Activated B cell treated with CpG ODN at 0.5 μM for 24 hours (primary cell): ENCODE measurements around the gene CD79A. TPM values are rescaled to one million over a fixed set of nuclear protein-coding genes. Genes with fewer than 3 reads are reported as not detected.

Source experiments
- ATAC-seq: fragments of 200-7000 bp; cut with Tn5 transposase; one replicate; pipeline ENCODE4 v1.10.0; 2021; ENCODE audit warnings: low read depth, mild to moderate bottlenecking, moderate library complexity
- CTCF ChIA-PET: fragments of 350-600 bp; sonication (Branson Sonifier 250); formaldehyde crosslinking; loops from one replicate; lab custom pipeline; 2021; ENCODE audit warnings: antibody characterized with exemption; lab: Charles Lee
- POLR2A ChIA-PET: fragments of 350-600 bp; sonication (Branson Sonifier 250); formaldehyde crosslinking; loops from one replicate; lab custom pipeline; 2021; ENCODE audit warnings: antibody characterized with exemption; lab: Charles Lee
- DNase-seq: peaks from one replicate; pipeline ENCODE4 v3.0.0; 2022
- H3K27ac Mint-ChIP-seq: one replicate; pipeline ENCODE4 v1.8.0; 2020; ENCODE audit warnings: mixed read lengths
- H3K27me3 Mint-ChIP-seq: one replicate; pipeline ENCODE4 v1.8.0; 2021; ENCODE audit warnings: mixed read lengths
- H3K36me3 Mint-ChIP-seq: one replicate; pipeline ENCODE4 v1.8.0; 2021; ENCODE audit warnings: low read depth, mixed read lengths
- H3K4me1 Mint-ChIP-seq: one replicate; pipeline ENCODE4 v1.8.0; 2021; ENCODE audit warnings: mixed read lengths
- H3K4me3 Mint-ChIP-seq: one replicate; pipeline ENCODE4 v1.8.0; 2020; ENCODE audit warnings: mild to moderate bottlenecking, mixed read lengths
- H3K9me3 Mint-ChIP-seq: one replicate; pipeline ENCODE4 v1.8.0; 2020; ENCODE audit warnings: mixed read lengths
- CTCF ChIP-seq: fragments of 200-600 bp; IDR thresholded peaks from one replicate; pipeline ENCODE4 v1.8.0; 2022; ENCODE audit warnings: antibody characterized with exemption, mild to moderate bottlenecking
- intact Hi-C: fragments of 100-400 bp; cut with micrococcal nuclease; formaldehyde crosslinking; loops from one replicate; pipeline ENCODE4 v1.15.1; 2024
- total RNA-seq: library from RNA; stranded (reverse); gene quantifications from 2 replicates; pipeline ENCODE4 v1.2.3, GENCODE V29; 2022

Gene CD79A
- total RNA-seq, result 889 and 943 TPM in 2 replicates

- intact Hi-C loops, result loop anchor here (1.0 to 5.0 kb wide), 5 partner anchors 17 to 1265 kb away; partner anchors contain the start of genes RABAC1, RPS19 and ZNF574
- Mint-ChIP-seq H3K36me3 (peaks cover 47% of the 10 kb centered on the region), H3K27ac (peak within 1 kb of the TSS; percentile 98), H3K9me3 (no peaks in the 10 kb centered on the region), H3K4me3 (peak within 1 kb of the TSS; percentile 98), H3K27me3 (no peaks in the 10 kb centered on the region), H3K4me1 (peaks cover 89% of the 10 kb centered on the region)
- TF ChIP-seq CTCF, result no peak
- ChIA-PET CTCF (interaction anchor here (1.0 to 5.9 kb wide), 5 partner anchors 8 to 74 kb away, joined by 3 to 55 read pairs (median 3); partner anchors contain the start of gene RPS19), POLR2A (interaction anchor here (0.5 to 11.4 kb wide), 15 partner anchors 8 to 252 kb away, joined by 3 to 279 read pairs (median 9); partner anchors contain the start of genes ARHGEF1, ERFL, RABAC1 and RPS19)
- DNase-seq, result peak; percentile 86
- ATAC-seq, result peak; percentile 72
These were observed at the start of gene CD79A for GRCh38 chr19:41876847-41877832. Gene CD79A (plus strand): TSS chr19:41877279. CDS start chr19:41877305, 26 bp downstream.

GRCh38 chr19:41837981-41838708 lies 38.9 kb upstream of the CD79A start:
- ChIA-PET CTCF (interaction anchor here (3.0 kb wide), 1 partner anchor 45 kb away, joined by 13 read pairs; no protein-coding TSS in a partner anchor), POLR2A (no interaction called here)
- DNase-seq, result no peak
- Mint-ChIP-seq H3K27me3 (peaks cover 34% of the 10 kb centered on the region), H3K36me3 (no peaks in the 10 kb centered on the region), H3K27ac (no peak overlapping the region), H3K4me3 (no peak overlapping the region), H3K9me3 (no peaks in the 10 kb centered on the region), H3K4me1 (no peaks in the 10 kb centered on the region)
- intact Hi-C loops, result loop anchor here (5.0 kb wide), 1 partner anchor 46 kb away; no protein-coding TSS in a partner anchor
- no peak for ATAC-seq
- TF ChIP-seq CTCF, result no peak

DNA sequence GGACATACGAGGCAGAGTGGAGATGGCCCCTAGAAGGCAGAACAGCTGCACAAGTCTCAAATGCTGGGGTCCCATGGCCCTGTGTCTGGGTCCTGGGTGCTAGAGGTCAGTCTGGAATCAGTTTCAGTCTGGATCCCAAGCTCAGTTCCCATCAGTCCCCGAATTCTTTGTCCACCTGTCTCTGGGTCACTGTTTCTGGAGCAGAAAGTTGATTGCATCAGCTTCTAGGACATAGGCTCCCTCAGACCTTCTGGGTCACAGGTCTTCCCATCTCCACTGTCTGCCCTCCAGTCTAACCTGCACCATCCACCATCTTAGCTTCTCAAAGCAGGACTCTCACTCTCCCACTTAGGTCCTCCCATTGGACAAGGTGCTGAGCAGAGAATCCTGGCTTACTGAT lies 37.9 kb upstream of the CD79A start:
- H3K4me3 Mint-ChIP-seq, result no peak overlapping the region
- ATAC-seq, result no peak
- intact Hi-C loops, result loop anchor here (5.0 kb wide), 1 partner anchor 47 kb away; no protein-coding TSS in a partner anchor
- DNase-seq, result no peak
- H3K9me3 Mint-ChIP-seq, result no peaks in the 10 kb centered on the region
- ChIA-PET CTCF (no interaction called here), POLR2A (no interaction called here)
- no peak for TF ChIP-seq CTCF
- H3K27ac Mint-ChIP-seq, result no peak overlapping the region
- peaks cover 33% of the 10 kb centered on the region for H3K27me3 Mint-ChIP-seq
- H3K4me1 Mint-ChIP-seq, result no peaks in the 10 kb centered on the region
- no peaks in the 10 kb centered on the region for H3K36me3 Mint-ChIP-seq

DNA sequence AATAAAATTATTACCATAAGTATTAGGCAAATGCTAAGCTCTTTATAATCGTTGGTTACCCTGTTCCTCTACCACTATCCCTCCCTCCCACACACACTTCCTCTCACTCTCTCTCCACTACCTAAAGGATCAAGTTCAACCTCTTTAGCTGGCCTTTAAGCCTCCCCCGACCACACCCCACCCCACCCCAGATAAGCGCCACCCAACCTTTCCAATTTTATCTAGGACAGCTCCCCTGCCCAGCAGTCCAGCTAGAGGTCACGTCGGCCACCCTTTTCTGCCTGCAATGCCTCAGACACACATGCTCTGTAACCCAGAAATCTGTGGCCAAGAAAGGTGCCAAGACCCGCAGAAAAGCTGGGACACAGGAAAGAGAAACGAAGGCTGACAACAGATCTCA lies 33.7 kb upstream of the CD79A start:
- Mint-ChIP-seq H3K9me3 (no peaks in the 10 kb centered on the region), H3K36me3 (no peaks in the 10 kb centered on the region), H3K4me3 (no peak overlapping the region), H3K4me1 (no peaks in the 10 kb centered on the region), H3K27ac (no peak overlapping the region), H3K27me3 (peaks cover 16% of the 10 kb centered on the region)
- intact Hi-C loops, result no loop called here
- ATAC-seq (no peak), DNase-seq (no peak)
- TF ChIP-seq CTCF, result no peak
- ChIA-PET POLR2A (no interaction called here), CTCF (interaction anchor here (1.0 to 1.6 kb wide), 2 partner anchors 14 to 50 kb away, joined by 3 to 4 read pairs; no protein-coding TSS in a partner anchor)
